ENCODE results near the gene LSAMP.

- TF ChIP-seq POLR2AphosphoS5 (IDR thresholded peaks at IDR 0.05) (no peak), CTCF (IDR thresholded peaks at IDR 0.05) (no peak), POLR2A (IDR thresholded peaks at IDR 0.05; ENCODE audit: low read depth) (no peak), EP300 (IDR thresholded peaks at IDR 0.05) (no peak)
Measured at GRCh38 chr3:116453666-116454346, 8.5 kb upstream of the LSAMP start.

All from esophagus muscularis mucosa (tissue), 4 donors.